Body of pancreas (tissue), 4 donors: Measurements from ENCODE around the gene ZMYND10. TPM values are rescaled to one million over a fixed set of nuclear protein-coding genes. Genes with fewer than 3 reads are reported as not detected.
A peak's percentile ranks its signal among the peaks of the same experiment; 100 is the strongest.

Experiments
- ATAC-seq: fragments of 150-250 bp; one replicate; pipeline ENCODE4 v1.9.1; 2016
- DNase-seq, 4 donors: peaks; one replicate each; pipeline ENCODE4 v3.0.0-alpha.2; 2019
- H3K27ac ChIP-seq, 4 donors: fragments of 200-600 bp; sonication (generic); 1 replicate in 3 of 4; 2 replicates in 1 of 4; pipeline versions ENCODE4 v1.5.1 to v1.6.1; 2016 to 2019; ENCODE audit warnings: mild to moderate bottlenecking in 1 of 4, mixed read lengths in 1 of 4, moderate library complexity in 1 of 4
- H3K27me3 ChIP-seq, 2 donors: fragments of 200-600 bp; sonication (generic); one replicate each; pipeline ENCODE4 v1.6.0; 2016; ENCODE audit warnings: mild to moderate bottlenecking in 1 of 2
- H3K36me3 ChIP-seq, 2 donors: fragments of 200-600 bp; sonication (generic); replicated peaks in 1 of 2; 2 replicates each; pipeline ENCODE4 v1.5.1; 2016; ENCODE audit warnings: low read depth in 2 of 2; ENCODE audit not compliant: insufficient read depth in 1 of 2
- H3K4me1 ChIP-seq: fragments of 200-600 bp; sonication (generic); one replicate; pipeline ENCODE4 v1.6.0; 2016
- H3K4me3 ChIP-seq, 2 donors: fragments of 200-600 bp; sonication (generic); 1 replicate in 1 of 2; 2 replicates in 1 of 2; pipeline ENCODE4 v1.5.1; 2016 to 2019
- H3K9me3 ChIP-seq, 3 donors: fragments of 200-600 bp; sonication (generic); 1 replicate in 2 of 3; 2 replicates in 1 of 3; pipeline ENCODE4 v1.5.1; 2016
- POLR2A ChIP-seq, 3 donors: fragments of 450-650 bp; IDR thresholded peaks; one replicate each; pipeline ENCODE4 v1.6.1; 2016; ENCODE audit warnings: antibody characterized with exemption in 3 of 3, mild to moderate bottlenecking in 2 of 3
- WGBS, 2 donors: methylation state at CpG; one replicate each; pipeline ENCODE4 v1.1.5; 2017; 5-methylcytosine and 5-hydroxymethylcytosine counted together
- intact Hi-C: fragments of 100-400 bp; cut with DNase I; formaldehyde crosslinking; loops from one replicate; pipeline ENCODE4 v1.15.1; 2023
- total RNA-seq, 2 donors: library from RNA; depleted of rRNA; stranded (reverse); fragments of >200 nt; gene quantifications; one replicate each; pipeline ENCODE4 v1.1.0, GENCODE V29; 2016
- TF ChIP-seq, protein P1 (sequence below), 7 experiments: fragments of 450-650 bp in 4 of 7; fragments of 200-600 bp in 3 of 7; sonication (generic) in 3 of 7; IDR thresholded peaks; one replicate each; pipeline ENCODE4 v1.5.1; 2016 to 2019; ENCODE audit warnings: antibody characterized with exemption in 7 of 7

ZMYND10 gene
- total RNA-seq, 2 donors from 2014 or later = 1.3 to 2.3 TPM

GRCh38 chr3:50300681-50301254, 44.8 kb downstream of the ZMYND10 start:
- peak overlapping the region; percentile 65 to 91 (median 85) for H3K27ac ChIP-seq
- no peaks in the 10 kb centered on the region for H3K27me3 ChIP-seq
- TF ChIP-seq, protein P1, sequence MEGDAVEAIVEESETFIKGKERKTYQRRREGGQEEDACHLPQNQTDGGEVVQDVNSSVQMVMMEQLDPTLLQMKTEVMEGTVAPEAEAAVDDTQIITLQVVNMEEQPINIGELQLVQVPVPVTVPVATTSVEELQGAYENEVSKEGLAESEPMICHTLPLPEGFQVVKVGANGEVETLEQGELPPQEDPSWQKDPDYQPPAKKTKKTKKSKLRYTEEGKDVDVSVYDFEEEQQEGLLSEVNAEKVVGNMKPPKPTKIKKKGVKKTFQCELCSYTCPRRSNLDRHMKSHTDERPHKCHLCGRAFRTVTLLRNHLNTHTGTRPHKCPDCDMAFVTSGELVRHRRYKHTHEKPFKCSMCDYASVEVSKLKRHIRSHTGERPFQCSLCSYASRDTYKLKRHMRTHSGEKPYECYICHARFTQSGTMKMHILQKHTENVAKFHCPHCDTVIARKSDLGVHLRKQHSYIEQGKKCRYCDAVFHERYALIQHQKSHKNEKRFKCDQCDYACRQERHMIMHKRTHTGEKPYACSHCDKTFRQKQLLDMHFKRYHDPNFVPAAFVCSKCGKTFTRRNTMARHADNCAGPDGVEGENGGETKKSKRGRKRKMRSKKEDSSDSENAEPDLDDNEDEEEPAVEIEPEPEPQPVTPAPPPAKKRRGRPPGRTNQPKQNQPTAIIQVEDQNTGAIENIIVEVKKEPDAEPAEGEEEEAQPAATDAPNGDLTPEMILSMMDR (IDR thresholded peaks at IDR 0.05) = no peak
- TF ChIP-seq POLR2A (IDR thresholded peaks at IDR 0.05) = no peak
- DNase-seq (no peak), ATAC-seq (no peak)
- peaks cover 58% of the 10 kb centered on the region for H3K4me1 ChIP-seq
- H3K4me3 ChIP-seq = no peak overlapping the region
- WGBS, 2 donors = 95 to 96% methylated on average over 4 to 6 of the region's 6 CpGs
- no peaks in the 10 kb centered on the region for H3K9me3 ChIP-seq
- intact Hi-C loops = no loop called here
- H3K36me3 ChIP-seq = no peaks in the 10 kb centered on the region

- Histone ChIP-seq H3K27ac (peak overlapping the region; percentile 65 to 91 (median 85)), H3K27me3 (no peaks in the 10 kb centered on the region), H3K9me3 (no peaks in the 10 kb centered on the region), H3K4me3 (no peak overlapping the region), H3K4me1 (peaks cover 58% of the 10 kb centered on the region), H3K36me3 (no peaks in the 10 kb centered on the region)
- 29 to 46% methylated on average over 7 to 12 of the region's 12 CpGs for WGBS, 2 donors
- DNase-seq (peak in 2 of 4 donors; percentile 38 to 60), ATAC-seq (no peak)
- intact Hi-C loops = no loop called here
- TF ChIP-seq, protein P1 (IDR thresholded peaks at IDR 0.05) = no peak
- no peak for TF ChIP-seq POLR2A (IDR thresholded peaks at IDR 0.05)
These were observed 45.4 kb downstream of the ZMYND10 start for GRCh38 chr3:50299929-50300680.

DNA sequence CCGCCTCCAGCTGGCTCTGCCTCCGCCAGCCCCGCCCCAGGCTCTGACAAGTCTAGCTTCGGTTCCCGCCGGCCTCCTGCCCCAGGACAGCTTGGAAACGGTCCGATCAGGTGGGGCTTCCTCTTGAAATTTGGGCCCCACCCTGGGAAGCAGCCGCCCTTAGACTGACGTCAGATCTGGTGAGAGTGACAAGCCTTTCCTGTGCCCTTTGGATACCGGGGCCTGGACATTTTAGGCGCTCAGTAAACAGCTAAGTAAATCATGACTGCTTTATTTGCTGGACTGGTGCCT, 45.9 kb downstream of the ZMYND10 start:
- Histone ChIP-seq H3K36me3 (no peaks in the 10 kb centered on the region), H3K27ac (peak overlapping the region; percentile 65 to 91 (median 85)), H3K4me1 (peaks cover 58% of the 10 kb centered on the region), H3K27me3 (no peaks in the 10 kb centered on the region), H3K9me3 (no peaks in the 10 kb centered on the region), H3K4me3 (no peak overlapping the region)
- ATAC-seq (no peak), DNase-seq (no peak)
- WGBS, 2 donors = 0% methylated on average over 2 to 12 of the region's 12 CpGs
- TF ChIP-seq, protein P1 (IDR thresholded peaks at IDR 0.05) = no peak
- no peak for TF ChIP-seq POLR2A (IDR thresholded peaks at IDR 0.05)
- intact Hi-C loops = no loop called here

- peak within 1 kb of the TSS; percentile 11 to 24 for H3K4me3 ChIP-seq
- no peaks in the 10 kb centered on the region for H3K9me3 ChIP-seq
- no peaks in the 10 kb centered on the region for H3K27me3 ChIP-seq
- WGBS, 2 donors = 0 to 3% methylated on average over 13 to 61 of the region's 61 CpGs
- DNase-seq (peak; percentile 99 to 100 (median 100)), ATAC-seq (peak; percentile 88)
- H3K4me1 ChIP-seq = peaks cover 58% of the 10 kb centered on the region
- TF ChIP-seq, protein P1 (IDR thresholded peaks at IDR 0.05) = peak in 6 of 7 experiments; percentile 24 to 71 (median 58)
- TF ChIP-seq POLR2A (IDR thresholded peaks at IDR 0.05) = peak; percentile 92 to 96 (median 96)
- H3K36me3 ChIP-seq = no peaks in the 10 kb centered on the region
- intact Hi-C loops = no loop called here
- peak within 1 kb of the TSS; percentile 77 to 91 (median 85) for H3K27ac ChIP-seq
These were observed 46.5 kb downstream of the ZMYND10 start, which contains the start of the genes HYAL3 and NAA80 for GRCh38 chr3:50298836-50299637. Gene HYAL3, minus strand, starts transcription at chr3:50299405. Its CDS starts 3,803 bp downstream, at chr3:50295602. Gene NAA80, minus strand, starts transcription at chr3:50299405. Its CDS starts 1,942 bp downstream, at chr3:50297463.
